ENCODE data around the gene PADI1.

Gene PADI1

GRCh38 chr1:17181781-17182464 is 23.0 kb upstream of the PADI1 start:
- DNase-seq (ENCODE audit: low spot score), result no peak

GRCh38 chr1:17183388-17184160 is 21.4 kb upstream of the PADI1 start:
- no peak for DNase-seq (ENCODE audit: low spot score)

GRCh38 chr1:17184161-17184665 is 20.7 kb upstream of the PADI1 start:
- DNase-seq (ENCODE audit: low spot score), result no peak

- DNase-seq (ENCODE audit: low spot score), result no peak
Observed at GRCh38 chr1:17184822-17185484, 20.0 kb upstream of the PADI1 start.

- DNase-seq (ENCODE audit: low spot score), result no peak
Observed at GRCh38 chr1:17185485-17185860, 19.5 kb upstream of the PADI1 start.

- DNase-seq (ENCODE audit: low spot score), result no peak
Observed at GRCh38 chr1:17186216-17186909, 18.6 kb upstream of the PADI1 start.

GRCh38 chr1:17187051-17187450 is 17.9 kb upstream of the PADI1 start:
- no peak for DNase-seq (ENCODE audit: low spot score)

GRCh38 chr1:17188217-17188616 is 16.7 kb upstream of the PADI1 start:
- DNase-seq (ENCODE audit: low spot score), result no peak

- no peak for DNase-seq (ENCODE audit: low spot score)
Observed at GRCh38 chr1:17188889-17189631, 15.9 kb upstream of the PADI1 start.

GRCh38 chr1:17189632-17189990 is 15.3 kb upstream of the PADI1 start:
- DNase-seq (ENCODE audit: low spot score), result no peak

GRCh38 chr1:17190010-17190995 is 14.6 kb upstream of the PADI1 start:
- DNase-seq (ENCODE audit: low spot score), result no peak

GRCh38 chr1:17191990-17192242 is 13.0 kb upstream of the PADI1 start:
- no peak for DNase-seq (ENCODE audit: low spot score)

- peak; percentile 1 for DNase-seq (ENCODE audit: low spot score)
Observed at GRCh38 chr1:17192394-17193221, 12.3 kb upstream of the PADI1 start.

- DNase-seq (ENCODE audit: low spot score), result no peak
Observed at GRCh38 chr1:17193222-17194132, 11.5 kb upstream of the PADI1 start.

GRCh38 chr1:17194133-17194475 is 10.8 kb upstream of the PADI1 start:
- no peak for DNase-seq (ENCODE audit: low spot score)

GRCh38 chr1:17194615-17195528 is 10.1 kb upstream of the PADI1 start:
- peak; percentile 1 for DNase-seq (ENCODE audit: low spot score)

GRCh38 chr1:17195731-17196130 is 9.2 kb upstream of the PADI1 start:
- no peak for DNase-seq (ENCODE audit: low spot score)

Data from iPS-NIHi11 (cell line).